AG09319 (cell line): ENCODE measurements around the gene GYG2.
A peak's percentile ranks its signal among the peaks of the same experiment; 100 is the strongest.
"Not testable (repeated sequence)": the region's sequence is repeated elsewhere in the genome, so short reads cannot be mapped to it uniquely, and the experiment has no call there.

Source experiments
- DNase-seq: peaks from one replicate; pipeline ENCODE4 v3.0.0-alpha.2; 2010; ENCODE audit warnings: low read depth; ENCODE audit errors: extremely low read depth
- TF ChIP-seq, protein P1 (sequence below): IDR thresholded peaks from 2 replicates; pipeline ENCODE4 v1.5.1; 2011; ENCODE audit warnings: low read depth, mild to moderate bottlenecking, inconsistent platforms, low read length, moderate library complexity

Gene GYG2

DNA sequence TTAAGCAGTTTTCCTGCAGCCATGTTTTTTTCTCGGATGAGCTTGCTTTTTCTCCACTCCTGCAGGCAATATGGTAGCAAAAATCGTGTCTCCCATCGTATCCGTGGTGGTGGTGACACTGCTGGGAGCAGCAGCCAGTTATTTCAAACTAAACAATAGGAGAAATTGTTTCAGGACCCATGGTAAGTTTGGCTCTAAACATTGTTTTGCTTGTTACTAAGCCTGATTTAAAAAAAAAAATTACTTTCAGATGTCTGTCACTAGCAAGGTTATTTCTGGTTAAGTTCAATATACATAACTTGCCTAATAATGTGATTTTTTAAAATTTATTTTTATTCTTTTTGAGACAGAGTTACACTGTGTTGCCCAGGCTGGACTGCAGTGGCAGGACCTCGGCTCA lies 17.5 kb upstream of the GYG2 start:
- TF ChIP-seq, protein P1, sequence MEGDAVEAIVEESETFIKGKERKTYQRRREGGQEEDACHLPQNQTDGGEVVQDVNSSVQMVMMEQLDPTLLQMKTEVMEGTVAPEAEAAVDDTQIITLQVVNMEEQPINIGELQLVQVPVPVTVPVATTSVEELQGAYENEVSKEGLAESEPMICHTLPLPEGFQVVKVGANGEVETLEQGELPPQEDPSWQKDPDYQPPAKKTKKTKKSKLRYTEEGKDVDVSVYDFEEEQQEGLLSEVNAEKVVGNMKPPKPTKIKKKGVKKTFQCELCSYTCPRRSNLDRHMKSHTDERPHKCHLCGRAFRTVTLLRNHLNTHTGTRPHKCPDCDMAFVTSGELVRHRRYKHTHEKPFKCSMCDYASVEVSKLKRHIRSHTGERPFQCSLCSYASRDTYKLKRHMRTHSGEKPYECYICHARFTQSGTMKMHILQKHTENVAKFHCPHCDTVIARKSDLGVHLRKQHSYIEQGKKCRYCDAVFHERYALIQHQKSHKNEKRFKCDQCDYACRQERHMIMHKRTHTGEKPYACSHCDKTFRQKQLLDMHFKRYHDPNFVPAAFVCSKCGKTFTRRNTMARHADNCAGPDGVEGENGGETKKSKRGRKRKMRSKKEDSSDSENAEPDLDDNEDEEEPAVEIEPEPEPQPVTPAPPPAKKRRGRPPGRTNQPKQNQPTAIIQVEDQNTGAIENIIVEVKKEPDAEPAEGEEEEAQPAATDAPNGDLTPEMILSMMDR: no peak
- no peak for DNase-seq

DNA sequence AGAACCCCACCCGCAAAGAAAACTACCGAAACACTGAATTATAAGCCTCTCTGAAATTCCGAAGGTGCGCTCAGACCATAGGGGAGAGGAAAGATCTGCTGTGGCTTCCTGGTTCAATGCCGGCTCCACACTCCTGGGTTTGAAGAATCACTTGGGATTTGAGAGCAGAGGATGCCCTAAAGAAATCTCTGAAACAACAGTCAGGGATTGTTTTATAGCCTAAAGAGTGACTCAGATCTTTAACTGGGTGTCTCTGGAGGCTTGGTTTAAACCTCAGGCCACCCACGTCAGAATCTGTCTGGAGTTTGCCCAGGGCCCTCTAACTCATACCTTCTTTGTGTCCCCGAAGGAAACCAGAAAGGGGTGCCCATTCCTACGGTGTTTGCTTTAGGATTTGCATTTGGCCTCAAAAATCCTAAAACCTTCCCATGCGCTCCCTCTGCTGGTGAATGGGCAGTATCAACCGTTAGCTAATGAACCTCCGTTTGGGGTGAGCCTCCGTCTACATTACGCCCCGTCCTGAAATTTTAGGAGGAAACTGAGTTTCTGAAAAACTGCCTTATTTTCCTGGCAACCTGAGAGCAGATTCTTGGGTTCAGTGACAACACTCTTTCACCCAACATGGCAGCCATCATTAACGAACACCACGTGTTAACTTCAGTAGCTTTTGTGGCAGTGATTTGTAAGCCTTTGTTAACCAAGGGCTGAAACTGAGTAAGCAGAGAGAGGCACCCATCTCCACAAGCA lies 16.4 kb upstream of the GYG2 start:
- DNase-seq: not testable (repeated sequence)
- TF ChIP-seq, protein P1: peak; percentile 67

DNA sequence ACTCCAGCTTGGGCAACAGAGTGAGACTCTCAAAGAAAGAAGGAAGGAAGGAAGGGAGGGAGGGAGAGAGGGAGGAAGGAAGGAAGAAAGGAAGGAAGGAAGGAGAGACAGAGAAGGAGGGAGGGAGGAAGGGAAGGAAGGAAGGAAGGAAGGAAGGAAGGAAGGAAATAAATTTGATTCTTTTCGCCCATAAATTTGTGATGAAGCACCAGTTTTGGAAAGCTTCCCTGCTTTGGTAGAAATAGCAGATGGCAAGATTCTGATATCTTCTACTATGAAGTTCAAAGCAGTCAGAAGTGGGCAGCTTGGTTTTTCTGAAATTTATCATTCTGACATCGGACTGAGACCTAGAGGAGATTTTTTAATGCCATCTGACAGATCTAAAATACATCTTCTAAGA lies 11.7 kb upstream of the GYG2 start:
- no peak for DNase-seq
- TF ChIP-seq, protein P1: no peak

DNA sequence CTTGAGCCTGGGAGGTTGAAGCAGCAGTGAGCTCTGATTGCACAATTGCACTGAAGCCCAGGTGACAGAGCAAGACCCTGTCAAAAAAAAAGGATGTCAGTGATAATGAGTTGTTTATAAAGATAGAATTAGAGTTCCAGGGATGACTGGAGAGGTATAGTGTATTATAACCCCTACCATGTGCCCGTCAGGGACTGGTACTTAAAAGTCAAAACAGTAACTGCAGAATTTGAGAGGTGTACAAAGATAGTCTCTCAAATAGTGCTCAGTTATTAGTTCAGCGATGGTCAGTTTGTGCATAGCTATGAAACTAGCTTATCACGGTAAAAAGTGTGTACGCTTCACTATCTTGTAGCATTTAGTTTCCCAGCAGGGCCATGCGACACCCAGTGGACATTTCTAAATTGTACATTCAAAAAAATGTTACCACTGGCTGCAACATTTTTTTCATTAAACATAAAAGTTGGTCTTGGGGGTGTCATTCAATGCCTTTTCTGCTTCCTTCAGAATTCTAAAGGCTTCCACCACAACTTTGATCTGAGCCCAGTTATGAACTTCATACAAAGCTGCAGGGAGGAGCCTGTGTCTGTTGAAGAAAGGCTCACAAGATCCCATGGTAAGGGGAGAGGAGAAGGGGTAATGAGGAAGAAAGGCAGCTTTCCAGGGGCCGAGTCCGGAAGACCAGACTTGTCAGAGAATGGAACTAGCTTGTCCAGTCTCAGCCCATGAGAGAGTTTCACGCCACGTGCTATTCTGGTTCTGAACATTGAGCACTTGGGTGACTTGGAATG lies 9.2 kb upstream of the GYG2 start:
- TF ChIP-seq, protein P1: peak; percentile 50
- no peak for DNase-seq

DNA sequence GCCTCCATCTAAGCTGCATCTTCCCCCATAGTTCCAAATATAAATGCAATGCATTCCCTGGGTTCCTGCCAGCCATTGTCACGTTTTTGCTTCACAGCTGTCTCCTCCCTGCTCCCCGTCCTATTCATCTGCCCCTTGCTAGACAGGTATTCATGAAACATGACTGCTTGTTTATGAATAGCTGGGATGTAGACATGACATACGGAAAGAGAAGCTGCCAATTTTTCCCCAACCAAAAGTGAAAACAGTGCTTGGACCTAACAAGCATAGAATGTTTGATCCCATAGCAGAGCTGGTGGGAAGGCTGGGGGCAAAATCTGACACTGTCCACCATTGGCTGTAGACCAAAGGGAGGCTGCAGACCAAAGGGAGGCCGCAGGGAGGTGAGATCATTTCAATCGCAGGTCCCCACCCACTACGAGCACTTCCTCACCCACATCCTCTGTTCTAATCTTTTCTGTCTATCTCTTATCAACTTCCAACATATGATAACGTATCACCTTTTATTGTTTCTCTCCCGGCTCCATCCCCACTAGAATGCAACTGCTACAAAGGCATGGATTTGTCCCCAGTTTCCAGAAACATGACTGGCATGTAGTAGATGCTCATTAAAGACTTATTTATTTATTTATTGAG lies 8.5 kb upstream of the GYG2 start:
- DNase-seq: no peak
- TF ChIP-seq, protein P1: no peak

DNA sequence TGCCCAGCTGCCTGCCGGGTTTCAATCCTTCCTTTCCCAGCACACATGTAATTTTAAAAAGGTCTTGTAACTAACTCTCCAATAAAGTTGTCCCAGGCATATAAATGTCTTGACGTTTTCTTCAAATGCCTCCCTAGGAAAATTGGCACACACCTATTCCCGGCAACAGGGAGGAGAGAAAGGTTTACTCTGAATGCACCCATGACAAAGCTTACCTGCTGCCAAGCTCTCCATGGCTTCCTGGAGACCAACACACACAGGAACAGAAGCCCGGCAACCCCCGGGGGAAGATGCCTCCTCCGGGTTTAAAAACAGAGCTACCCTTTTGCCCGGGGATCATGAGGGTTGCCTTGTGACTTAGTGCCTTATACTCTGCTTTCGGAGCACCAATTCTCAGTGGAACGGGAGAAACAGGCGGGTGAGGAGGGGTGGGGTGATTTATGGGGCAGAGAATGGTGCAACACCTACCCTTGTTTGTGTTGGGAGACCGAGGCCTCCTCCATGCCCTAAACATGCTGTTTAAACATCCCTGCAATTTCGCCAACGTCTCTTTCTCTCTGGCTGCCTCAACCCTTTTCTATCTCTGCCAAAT lies 4.8 kb upstream of the GYG2 start:
- TF ChIP-seq, protein P1: no peak
- no peak for DNase-seq
